ENCODE measurements around the gene MSS51. TPM values are rescaled to one million over a fixed set of nuclear protein-coding genes. Genes with fewer than 3 reads are reported as not detected.

The MSS51 gene
- total and polyA plus RNA-seq, 2 donors (not counting 3 experiments of a cell fraction or from before 2014, with no cell fraction given) = 1.8 to 3.5 TPM

- BruUV-seq (replicated peaks) = no TSS peak
- dilution Hi-C loops (cut with MboI; ENCODE audit: extremely low pct_ligation_motif_present, low sequenced_read_pairs) (no loop called here), intact Hi-C loops (cut with micrococcal nuclease) (no loop called here)
- DNase-seq (ENCODE audit: low read depth, low spot score) (no peak), FAIRE-seq (no peak)
- Histone ChIP-seq H3K27me3 (ENCODE audit: control insufficient read depth in 2 of 2, insufficient read depth in 2 of 2, low read length in 2 of 2) (no peaks in the 10 kb centered on the region), H3K4me3 (replicated peaks in 1 of 3; ENCODE audit: insufficient read depth in 1 of 3, low read depth in 1 of 3, low read length in 3 of 3) (no peak overlapping the region), H4K20me1 (replicated peaks; ENCODE audit: control insufficient read depth, extremely low read depth, insufficient read depth, low read length) (peaks cover 2% of the 10 kb centered on the region), H3K9me3 (replicated peaks; ENCODE audit: control insufficient read depth, insufficient read depth, low read length) (no peaks in the 10 kb centered on the region), H3K9me1 (replicated peaks; ENCODE audit: control insufficient read depth, extremely low read depth, insufficient read depth, low read length) (no peaks in the 10 kb centered on the region), H3K4me1 (ENCODE audit: control insufficient read depth, extremely low read depth, insufficient read depth, low read length) (no peaks in the 10 kb centered on the region), H3K4me2 (ENCODE audit: insufficient read depth, low read length) (no peak overlapping the region), H3K9ac (replicated peaks; ENCODE audit: extremely low read depth, insufficient read depth, low read length) (no peak overlapping the region), H3K79me2 (ENCODE audit: control insufficient read depth, insufficient read depth, low read length) (no peaks in the 10 kb centered on the region), H2AFZ (ENCODE audit: low read depth, low read length) (no peak overlapping the region), H3K27ac (ENCODE audit: insufficient read depth, low read depth, low read length) (no peak overlapping the region), H3K36me3 (ENCODE audit: control insufficient read depth in 2 of 2, extremely low read depth in 1 of 2, insufficient read depth in 2 of 2, low read length in 2 of 2) (peaks cover 8 to 9% of the 10 kb centered on the region in 2 experiments)
- POLR2A ChIA-PET = no interaction called here
- TF ChIP-seq MYC (IDR thresholded peaks at IDR 0.05; ENCODE audit: low read depth, low read length) = no peak
- no peak for TF ChIP-seq CTCF (IDR thresholded peaks at IDR 0.05; ENCODE audit: extremely low read depth in 1 of 2, insufficient read depth in 1 of 2, low read depth in 1 of 2, low read length in 2 of 2)
- no peak for TF ChIP-seq JUN (IDR thresholded peaks at IDR 0.05; ENCODE audit: borderline replicate concordance, insufficient read depth, insufficient read length, low read depth)
- no peak for TF ChIP-seq EZH2 (IDR thresholded peaks at IDR 0.05; ENCODE audit: borderline replicate concordance, low read depth, low read length, severe bottlenecking)
- TF ChIP-seq FOS (IDR thresholded peaks at IDR 0.05; ENCODE audit: borderline replicate concordance, insufficient read depth, low read length) = no peak
- TF ChIP-seq POLR2AphosphoS5 (IDR thresholded peaks at IDR 0.05; ENCODE audit: insufficient read depth, low read depth, low read length) = no peak
- TF ChIP-seq MAX (IDR thresholded peaks at IDR 0.05; ENCODE audit: insufficient read depth, insufficient read length) = no peak
- no peak for TF ChIP-seq POLR2A (IDR thresholded peaks at IDR 0.05; ENCODE audit: low read depth, low read length)
- no peak for TF ChIP-seq GATA2 (IDR thresholded peaks at IDR 0.05; ENCODE audit: insufficient read depth, insufficient read length, low read depth, low read length)
- CTCF ChIA-PET = no interaction called here
Observed at GRCh38 chr10:73388228-73388627, 45.1 kb downstream of the MSS51 start.
